Neuron (in vitro differentiated cells): ENCODE results near the gene TTLL11.

Experiments
- H2AFZ ChIP-seq: one replicate; pipeline ENCODE4 v1.6.1; 2013; ENCODE audit warnings: low read depth, mild to moderate bottlenecking, inconsistent platforms, low read length, moderate library complexity
- H3K27me3 ChIP-seq: one replicate; pipeline ENCODE4 v1.6.1; 2013; ENCODE audit warnings: low read length; ENCODE audit not compliant: insufficient read depth
- H3K36me3 ChIP-seq: one replicate; pipeline ENCODE4 v1.6.1; 2013; ENCODE audit warnings: low read length; ENCODE audit not compliant: insufficient read depth
- H3K4me1 ChIP-seq: one replicate; pipeline ENCODE4 v1.6.1; 2013; ENCODE audit warnings: low read length; ENCODE audit not compliant: insufficient read depth
- H3K4me3 ChIP-seq: 2 replicates; pipeline ENCODE4 v1.5.1; 2013; ENCODE audit warnings: mild to moderate bottlenecking, low read length, moderate library complexity
- H3K9me3 ChIP-seq: one replicate; pipeline ENCODE4 v1.6.1; 2013; ENCODE audit warnings: low read length

The TTLL11 gene

DNA sequence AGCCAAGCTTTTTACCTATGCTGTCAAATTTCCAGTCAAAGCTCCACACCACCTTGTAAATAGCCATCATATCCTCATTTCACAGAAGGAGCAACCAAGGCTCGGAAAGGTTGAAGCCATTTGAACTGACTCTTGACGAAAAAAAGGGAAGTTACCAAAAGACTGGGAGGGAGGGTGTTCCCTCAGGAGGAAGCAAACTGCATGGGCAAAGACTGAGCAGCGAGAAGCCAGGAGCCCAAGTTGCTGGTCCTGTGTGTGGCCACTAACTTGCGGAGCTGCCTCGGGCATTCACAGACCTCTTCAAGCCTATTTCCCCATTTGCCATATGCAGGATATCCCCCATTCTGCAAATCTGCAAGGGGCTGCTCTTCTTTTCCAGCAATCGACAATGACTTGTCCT is 37.4 kb downstream of the TTLL11 start:
- no peaks in the 10 kb centered on the region for H3K4me1 ChIP-seq
- H3K9me3 ChIP-seq, result no peaks in the 10 kb centered on the region
- H3K36me3 ChIP-seq, result no peaks in the 10 kb centered on the region
- H2AFZ ChIP-seq, result no peak overlapping the region
- H3K4me3 ChIP-seq, result no peak overlapping the region
- H3K27me3 ChIP-seq, result no peaks in the 10 kb centered on the region

- H3K4me3 ChIP-seq, result no peak overlapping the region
- no peaks in the 10 kb centered on the region for H3K27me3 ChIP-seq
- H3K36me3 ChIP-seq, result no peaks in the 10 kb centered on the region
- H2AFZ ChIP-seq, result no peak overlapping the region
- H3K4me1 ChIP-seq, result no peaks in the 10 kb centered on the region
- H3K9me3 ChIP-seq, result no peaks in the 10 kb centered on the region
Measured at GRCh38 chr9:122053567-122054350, 39.3 kb downstream of the TTLL11 start.

GRCh38 chr9:122053064-122053463 is 40.0 kb downstream of the TTLL11 start:
- Histone ChIP-seq H3K9me3 (no peaks in the 10 kb centered on the region), H3K4me3 (no peak overlapping the region), H3K4me1 (no peaks in the 10 kb centered on the region), H2AFZ (no peak overlapping the region), H3K27me3 (no peaks in the 10 kb centered on the region), H3K36me3 (no peaks in the 10 kb centered on the region)

GRCh38 chr9:122051351-122052321 is 41.5 kb downstream of the TTLL11 start:
- H3K4me3 ChIP-seq, result no peak overlapping the region
- no peaks in the 10 kb centered on the region for H3K9me3 ChIP-seq
- H3K27me3 ChIP-seq, result no peaks in the 10 kb centered on the region
- H2AFZ ChIP-seq, result no peak overlapping the region
- no peaks in the 10 kb centered on the region for H3K36me3 ChIP-seq
- H3K4me1 ChIP-seq, result no peaks in the 10 kb centered on the region

- H3K27me3 ChIP-seq, result no peaks in the 10 kb centered on the region
- H2AFZ ChIP-seq, result no peak overlapping the region
- H3K9me3 ChIP-seq, result no peaks in the 10 kb centered on the region
- no peak overlapping the region for H3K4me3 ChIP-seq
- no peaks in the 10 kb centered on the region for H3K4me1 ChIP-seq
- no peaks in the 10 kb centered on the region for H3K36me3 ChIP-seq
Measured at GRCh38 chr9:122050167-122050566, 42.9 kb downstream of the TTLL11 start.

GRCh38 chr9:122042056-122042455 is 51.1 kb downstream of the TTLL11 start:
- no peak overlapping the region for H2AFZ ChIP-seq
- H3K9me3 ChIP-seq, result no peaks in the 10 kb centered on the region
- no peak overlapping the region for H3K4me3 ChIP-seq
- H3K36me3 ChIP-seq, result no peaks in the 10 kb centered on the region
- peaks cover 12% of the 10 kb centered on the region for H3K4me1 ChIP-seq
- H3K27me3 ChIP-seq, result no peaks in the 10 kb centered on the region

GRCh38 chr9:122040561-122041242 is 52.4 kb downstream of the TTLL11 start:
- Histone ChIP-seq H3K27me3 (no peaks in the 10 kb centered on the region), H3K36me3 (no peaks in the 10 kb centered on the region), H3K4me1 (peaks cover 18% of the 10 kb centered on the region), H2AFZ (no peak overlapping the region), H3K4me3 (no peak overlapping the region), H3K9me3 (no peaks in the 10 kb centered on the region)

GRCh38 chr9:122039234-122039633 is 53.9 kb downstream of the TTLL11 start:
- no peak overlapping the region for H3K4me3 ChIP-seq
- no peaks in the 10 kb centered on the region for H3K27me3 ChIP-seq
- peaks cover 18% of the 10 kb centered on the region for H3K4me1 ChIP-seq
- H3K9me3 ChIP-seq, result no peaks in the 10 kb centered on the region
- no peaks in the 10 kb centered on the region for H3K36me3 ChIP-seq
- H2AFZ ChIP-seq, result no peak overlapping the region

GRCh38 chr9:122036988-122037387 is 56.1 kb downstream of the TTLL11 start:
- H3K4me3 ChIP-seq, result no peak overlapping the region

DNA sequence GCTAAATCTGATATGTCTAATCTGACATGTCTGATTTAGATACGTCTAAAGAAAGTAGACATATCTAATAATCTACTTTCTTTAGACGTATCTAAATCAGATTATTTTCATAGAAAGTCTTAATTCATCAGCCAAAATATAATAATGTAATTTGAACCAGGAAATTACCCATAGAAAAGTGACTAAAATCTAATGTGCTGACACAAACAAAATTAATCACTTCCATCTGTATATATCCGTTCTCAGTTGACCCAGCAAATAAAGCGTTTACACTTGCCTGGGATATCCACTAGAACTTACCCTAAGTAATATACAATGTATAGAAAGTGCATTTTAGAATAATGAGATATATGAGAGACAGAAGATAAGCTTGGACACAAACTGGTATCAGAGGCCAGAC is 56.7 kb downstream of the TTLL11 start:
- Histone ChIP-seq H2AFZ (no peak overlapping the region), H3K4me1 (peaks cover 18% of the 10 kb centered on the region), H3K36me3 (no peaks in the 10 kb centered on the region), H3K9me3 (no peaks in the 10 kb centered on the region), H3K27me3 (no peaks in the 10 kb centered on the region), H3K4me3 (no peak overlapping the region)

More at GRCh38 chr9:122036988-122037387, 56.1 kb downstream of the TTLL11 start:
- no peaks in the 10 kb centered on the region for H3K9me3 ChIP-seq
- H3K36me3 ChIP-seq, result no peaks in the 10 kb centered on the region
- peaks cover 18% of the 10 kb centered on the region for H3K4me1 ChIP-seq
- no peaks in the 10 kb centered on the region for H3K27me3 ChIP-seq
- no peak overlapping the region for H2AFZ ChIP-seq

DNA sequence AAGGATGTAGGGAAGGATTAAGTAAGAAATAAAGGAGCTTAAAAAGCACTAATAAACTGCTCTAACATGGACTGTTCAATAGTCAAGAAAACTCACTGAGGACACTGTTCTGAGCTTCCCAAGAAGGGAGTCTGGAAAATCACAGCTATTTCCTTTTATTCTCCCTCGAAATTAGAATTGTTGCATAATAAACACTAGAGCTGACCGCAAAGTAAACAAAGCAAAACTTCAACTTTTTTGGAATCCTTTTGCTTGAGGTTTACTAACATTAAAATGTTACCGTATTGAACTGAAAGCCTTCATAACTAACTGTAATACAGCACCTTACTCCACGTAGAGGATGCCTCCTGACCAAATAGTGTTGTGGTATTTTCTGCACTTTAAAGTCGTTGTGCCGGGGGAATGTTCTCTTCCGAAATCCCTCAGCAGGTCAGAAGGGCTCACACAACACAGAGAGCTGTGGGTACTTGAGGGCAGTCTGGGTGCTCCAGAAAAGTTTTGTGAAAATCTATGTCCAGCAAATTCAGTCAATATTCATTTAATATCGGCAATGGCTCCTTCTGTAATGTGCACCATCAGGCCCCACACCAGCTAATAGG is 59.2 kb downstream of the TTLL11 start:
- no peaks in the 10 kb centered on the region for H3K27me3 ChIP-seq

GRCh38 chr9:122032346-122032745 is 60.8 kb downstream of the TTLL11 start:
- peaks cover 9% of the 10 kb centered on the region for H3K4me1 ChIP-seq
- H3K36me3 ChIP-seq, result no peaks in the 10 kb centered on the region
- no peaks in the 10 kb centered on the region for H3K9me3 ChIP-seq
- H3K4me3 ChIP-seq, result no peak overlapping the region
- H2AFZ ChIP-seq, result no peak overlapping the region
- no peaks in the 10 kb centered on the region for H3K27me3 ChIP-seq

More for the DNA sequence above, 59.2 kb downstream of the TTLL11 start:
- H3K4me1 ChIP-seq, result peaks cover 14% of the 10 kb centered on the region
- no peaks in the 10 kb centered on the region for H3K36me3 ChIP-seq
- H2AFZ ChIP-seq, result no peak overlapping the region
- no peak overlapping the region for H3K4me3 ChIP-seq
- no peaks in the 10 kb centered on the region for H3K9me3 ChIP-seq
